LoVo (cell line): Measurements from ENCODE around the gene ETHE1.
"Not testable (repeated sequence)": the region's sequence is repeated elsewhere in the genome, so short reads cannot be mapped to it uniquely, and the experiment has no call there.

ENCODE experiments used
- DNase-seq: peaks from one replicate; pipeline ENCODE4 v3.0.0-alpha.2; 2016; ENCODE audit warnings: low spot score

Gene ETHE1

GRCh38 chr19:43551399-43552197, 24.6 kb upstream of the ETHE1 start:
- no peak for DNase-seq

- no peak for DNase-seq
Measured at GRCh38 chr19:43548706-43549105, 21.7 kb upstream of the ETHE1 start.

- DNase-seq: not testable (repeated sequence)
Measured at GRCh38 chr19:43547926-43548325, 20.9 kb upstream of the ETHE1 start.

- no peak for DNase-seq
Measured at GRCh38 chr19:43546581-43546980, 19.6 kb upstream of the ETHE1 start.

- DNase-seq: no peak
Measured at GRCh38 chr19:43545981-43546380, 19.0 kb upstream of the ETHE1 start.

- no peak for DNase-seq
Measured at GRCh38 chr19:43545276-43545675, 18.3 kb upstream of the ETHE1 start.

GRCh38 chr19:43544077-43544476, 17.1 kb upstream of the ETHE1 start:
- no peak for DNase-seq

- no peak for DNase-seq
Measured at GRCh38 chr19:43541920-43542650, 15.1 kb upstream of the ETHE1 start.

- no peak for DNase-seq
Measured at GRCh38 chr19:43540381-43540780, 13.4 kb upstream of the ETHE1 start.

- DNase-seq: no peak
Measured at GRCh38 chr19:43538922-43539321, 11.9 kb upstream of the ETHE1 start.

- no peak for DNase-seq
Measured at GRCh38 chr19:43534816-43535761, 8.1 kb upstream of the ETHE1 start.

- no peak for DNase-seq
Measured at GRCh38 chr19:43534305-43534815, 7.4 kb upstream of the ETHE1 start.

- peak; percentile 78 for DNase-seq
Measured at GRCh38 chr19:43533546-43534304, 6.7 kb upstream of the ETHE1 start.

GRCh38 chr19:43532962-43533545, 6.1 kb upstream of the ETHE1 start, which contains the start of gene ZNF575:
ZNF575 (plus strand) TSS chr19:43533188; CDS start chr19:43534423, 1,235 bp downstream.
- peak; percentile 79 for DNase-seq

- peak; percentile 71 for DNase-seq
Measured at GRCh38 chr19:43532571-43532961, 5.6 kb upstream of the ETHE1 start.

- no peak for DNase-seq
Measured at GRCh38 chr19:43527860-43528622, 1.0 kb upstream of the ETHE1 start.

GRCh38 chr19:43525836-43526771, 897 bp downstream of the ETHE1 start:
- DNase-seq: no peak

GRCh38 chr19:43524922-43525835, 1.8 kb downstream of the ETHE1 start:
- peak; percentile 86 for DNase-seq
